ENCODE data around the gene ZNF497. TPM values are rescaled to one million over a fixed set of nuclear protein-coding genes. Genes with fewer than 3 reads are reported as not detected.
A peak's percentile ranks its signal among the peaks of the same experiment; 100 is the strongest.

The ZNF497 gene
- total and polyA plus RNA-seq, 2 of the 13 experiments (the other 11 are each of a cell fraction or from before 2014, with no cell fraction given) = 1.5 to 1.9 TPM

DNA sequence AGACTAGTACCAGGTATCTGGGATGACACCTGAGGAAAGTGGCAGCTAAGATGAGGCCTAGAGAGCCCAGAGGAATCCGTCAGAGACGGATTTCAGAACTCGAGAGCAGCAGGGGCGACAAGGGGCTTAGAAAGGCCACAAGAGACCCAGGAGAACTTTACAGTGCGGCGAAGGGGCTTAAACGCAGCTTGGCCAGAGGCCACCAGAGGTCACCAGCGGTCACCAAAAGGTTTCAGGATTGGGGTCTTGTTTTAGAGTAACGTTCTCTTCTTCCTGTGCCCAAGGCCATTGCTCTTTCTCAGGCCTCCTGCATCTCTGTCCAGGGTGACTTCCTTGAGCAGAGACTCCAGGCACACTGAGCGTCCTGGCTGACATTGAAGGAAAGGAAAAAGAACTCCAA, 33.6 kb downstream of the ZNF497 start (continued):
- TF ChIP-seq, protein P1, sequence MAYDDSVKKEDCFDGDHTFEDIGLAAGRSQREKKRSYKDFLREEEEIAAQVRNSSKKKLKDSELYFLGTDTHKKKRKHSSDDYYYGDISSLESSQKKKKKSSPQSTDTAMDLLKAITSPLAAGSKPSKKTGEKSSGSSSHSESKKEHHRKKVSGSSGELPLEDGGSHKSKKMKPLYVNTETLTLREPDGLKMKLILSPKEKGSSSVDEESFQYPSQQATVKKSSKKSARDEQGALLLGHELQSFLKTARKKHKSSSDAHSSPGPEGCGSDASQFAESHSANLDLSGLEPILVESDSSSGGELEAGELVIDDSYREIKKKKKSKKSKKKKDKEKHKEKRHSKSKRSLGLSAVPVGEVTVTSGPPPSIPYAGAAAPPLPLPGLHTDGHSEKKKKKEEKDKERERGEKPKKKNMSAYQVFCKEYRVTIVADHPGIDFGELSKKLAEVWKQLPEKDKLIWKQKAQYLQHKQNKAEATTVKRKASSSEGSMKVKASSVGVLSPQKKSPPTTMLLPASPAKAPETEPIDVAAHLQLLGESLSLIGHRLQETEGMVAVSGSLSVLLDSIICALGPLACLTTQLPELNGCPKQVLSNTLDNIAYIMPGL (CRISPR knock-in tag; IDR thresholded peaks at IDR 0.05; ENCODE audit: borderline replicate concordance in 1 of 2, low read depth in 1 of 2) = 0 out of 4 replicates have a peak, but pooled peaks have one; percentile 35 to 49

DNA sequence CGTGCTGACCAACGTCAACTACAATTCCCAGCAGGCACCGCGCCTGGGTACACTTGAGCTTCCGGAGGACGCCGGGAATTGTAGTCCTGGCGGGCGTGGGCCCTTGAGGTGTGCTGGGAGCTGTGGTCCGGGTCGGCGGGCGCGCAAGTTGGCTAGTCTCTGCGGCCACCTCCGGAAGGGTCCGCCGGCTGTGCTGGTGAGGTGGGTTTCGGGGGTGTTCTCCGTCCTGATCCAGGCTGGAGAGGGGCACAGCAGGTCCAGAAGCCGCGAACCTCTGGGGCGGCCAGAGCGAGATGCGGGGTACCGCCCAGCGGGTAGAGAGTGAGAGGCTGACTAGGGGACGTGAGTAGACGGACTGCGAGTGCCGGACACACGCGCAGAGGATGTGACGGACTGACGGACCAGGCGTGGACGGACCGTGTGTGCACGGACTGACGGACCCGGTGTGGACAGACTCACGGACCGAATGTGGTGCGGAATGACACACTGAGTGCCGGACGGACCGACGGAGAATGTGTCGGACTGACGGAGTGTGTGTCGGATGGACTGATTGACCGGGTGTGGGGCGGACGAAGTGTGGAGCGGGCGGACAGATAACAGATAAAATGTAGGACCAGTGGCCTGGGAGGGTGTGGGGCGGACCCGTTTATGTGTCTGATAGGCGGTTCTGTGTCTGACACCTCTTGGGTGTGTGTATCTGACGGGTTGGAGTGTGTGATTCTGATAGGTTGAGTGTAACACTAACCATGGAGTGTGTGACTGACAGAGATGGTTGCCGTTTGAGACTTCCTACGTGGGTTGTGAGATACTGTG, 35.4 kb downstream of the ZNF497 start, which contains the start of gene ZSCAN22:
ZSCAN22 (plus strand) TSS at position 81 of the 813 bp plus-strand sequence. CDS start 7,809 bp downstream, outside the sequence.
- peak; percentile 93 for DNase-seq (ENCODE audit: low spot score)
- intact Hi-C loops (cut with micrococcal nuclease; ENCODE audit: unreplicated experiment) = loop anchor here (2.0 to 5.0 kb wide), 5 partner anchors 46 to 190 kb away; partner anchors contain the start of genes ZBTB45, ZNF274, ZNF324 and ZNF584
- Histone ChIP-seq H3K4me2 (ENCODE audit: low read depth, low read length) (peak within 1 kb of the TSS; percentile 91), H3K27me3 (ENCODE audit: control insufficient read depth in 1 of 2, insufficient read depth in 2 of 2, low read length in 2 of 2) (no peaks in the 10 kb centered on the region; a peak in 1 of 5 replicates), H3K4me1 (ENCODE audit: insufficient read depth, low read length) (peaks cover 41% of the 10 kb centered on the region), H3K9ac (ENCODE audit: insufficient read depth, low read depth, low read length) (peak within 1 kb of the TSS; percentile 85), H3K79me2 (ENCODE audit: insufficient read depth, low read length) (peaks cover 22% of the 10 kb centered on the region), H3K27ac (ENCODE audit: extremely low read length, insufficient read depth, low read length) (peak within 1 kb of the TSS; percentile 78), H3K36me3 (replicated peaks in 1 of 2; ENCODE audit: control insufficient read depth in 1 of 2, insufficient read depth in 2 of 2, low read length in 2 of 2) (no peaks in the 10 kb centered on the region), H3K4me3 (replicated peaks in 1 of 3; ENCODE audit: insufficient read depth in 1 of 3, low read depth in 2 of 3, low read length in 3 of 3) (peak within 1 kb of the TSS; percentile 83 to 95 (median 89)), H2AFZ (ENCODE audit: low read length) (peak within 1 kb of the TSS; percentile 1), H4K20me1 (ENCODE audit: insufficient read depth, low read length) (no peaks in the 10 kb centered on the region), H3K9me3 (ENCODE audit: low read length) (no peaks in the 10 kb centered on the region)
- 2% methylated on average over 22 of the region's 62 CpGs for WGBS (ENCODE audit: low lambda C conversion rate)
- ChIA-PET POLR2A (interaction anchor here (0.7 to 2.1 kb wide), 22 partner anchors 12 to 324 kb away, joined by 3 to 22 read pairs (median 4); partner anchors contain the start of genes ERVK3-1, RPS5, TRIM28 and ZBTB45), CTCF (ENCODE audit: low intra/inter-chr PET ratio, low total read pairs) (no interaction called here)
- FAIRE-seq = peak; percentile 77
- ATAC-seq = peak; percentile 95
- in situ Hi-C loops (cut with HindIII; ENCODE audit: extremely low pct_ligation_motif_present, low pct_unique_long_range_greater_than_20kb) = no loop called here
- BruUV-seq (replicated peaks) = TSS peak; percentile 71
- no peak for TF ChIP-seq SIX4 (CRISPR knock-in tag; IDR thresholded peaks at IDR 0.05)
- TF ChIP-seq, protein P2, sequence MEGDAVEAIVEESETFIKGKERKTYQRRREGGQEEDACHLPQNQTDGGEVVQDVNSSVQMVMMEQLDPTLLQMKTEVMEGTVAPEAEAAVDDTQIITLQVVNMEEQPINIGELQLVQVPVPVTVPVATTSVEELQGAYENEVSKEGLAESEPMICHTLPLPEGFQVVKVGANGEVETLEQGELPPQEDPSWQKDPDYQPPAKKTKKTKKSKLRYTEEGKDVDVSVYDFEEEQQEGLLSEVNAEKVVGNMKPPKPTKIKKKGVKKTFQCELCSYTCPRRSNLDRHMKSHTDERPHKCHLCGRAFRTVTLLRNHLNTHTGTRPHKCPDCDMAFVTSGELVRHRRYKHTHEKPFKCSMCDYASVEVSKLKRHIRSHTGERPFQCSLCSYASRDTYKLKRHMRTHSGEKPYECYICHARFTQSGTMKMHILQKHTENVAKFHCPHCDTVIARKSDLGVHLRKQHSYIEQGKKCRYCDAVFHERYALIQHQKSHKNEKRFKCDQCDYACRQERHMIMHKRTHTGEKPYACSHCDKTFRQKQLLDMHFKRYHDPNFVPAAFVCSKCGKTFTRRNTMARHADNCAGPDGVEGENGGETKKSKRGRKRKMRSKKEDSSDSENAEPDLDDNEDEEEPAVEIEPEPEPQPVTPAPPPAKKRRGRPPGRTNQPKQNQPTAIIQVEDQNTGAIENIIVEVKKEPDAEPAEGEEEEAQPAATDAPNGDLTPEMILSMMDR (CRISPR knock-in tag; IDR thresholded peaks at IDR 0.05) = peak; percentile 9; the same call in 1 of the 2 replicates
- peak; percentile 95; the same call in 1 of the 2 replicates for TF ChIP-seq ZFP62 (CRISPR knock-in tag; IDR thresholded peaks at IDR 0.05)
- TF ChIP-seq CENPX (CRISPR knock-in tag; IDR thresholded peaks at IDR 0.05) = no peak
- no peak; the same call in 1 of the 2 replicates for TF ChIP-seq ZNF720 (CRISPR knock-in tag; IDR thresholded peaks at IDR 0.05)
- TF ChIP-seq ZNF44 (CRISPR knock-in tag; IDR thresholded peaks at IDR 0.05) = peak; percentile 91; the same call in 1 of the 2 replicates
- no peak for TF ChIP-seq CEBPB (IDR thresholded peaks at IDR 0.05; ENCODE audit: borderline replicate concordance, low read depth, low read length)
- no peak; the same call in 1 of the 2 replicates for TF ChIP-seq ZFP82 (CRISPR knock-in tag; IDR thresholded peaks at IDR 0.05; ENCODE audit: borderline replicate concordance)
- no peak for TF ChIP-seq JARID2 (CRISPR knock-in tag; IDR thresholded peaks at IDR 0.05; ENCODE audit: insufficient replicate concordance)
- TF ChIP-seq, protein P3, sequence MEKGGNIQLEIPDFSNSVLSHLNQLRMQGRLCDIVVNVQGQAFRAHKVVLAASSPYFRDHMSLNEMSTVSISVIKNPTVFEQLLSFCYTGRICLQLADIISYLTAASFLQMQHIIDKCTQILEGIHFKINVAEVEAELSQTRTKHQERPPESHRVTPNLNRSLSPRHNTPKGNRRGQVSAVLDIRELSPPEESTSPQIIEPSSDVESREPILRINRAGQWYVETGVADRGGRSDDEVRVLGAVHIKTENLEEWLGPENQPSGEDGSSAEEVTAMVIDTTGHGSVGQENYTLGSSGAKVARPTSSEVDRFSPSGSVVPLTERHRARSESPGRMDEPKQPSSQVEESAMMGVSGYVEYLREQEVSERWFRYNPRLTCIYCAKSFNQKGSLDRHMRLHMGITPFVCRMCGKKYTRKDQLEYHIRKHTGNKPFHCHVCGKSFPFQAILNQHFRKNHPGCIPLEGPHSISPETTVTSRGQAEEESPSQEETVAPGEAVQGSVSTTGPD (CRISPR knock-in tag; IDR thresholded peaks at IDR 0.05) = no peak
- peak; percentile 17; the same call in 1 of the 2 replicates for TF ChIP-seq ELF3 (CRISPR knock-in tag; IDR thresholded peaks at IDR 0.05)
- peak; percentile 37; the same call in 1 of the 2 replicates for TF ChIP-seq SAFB2 (CRISPR knock-in tag; IDR thresholded peaks at IDR 0.05; ENCODE audit: borderline replicate concordance, low read depth)
- no peak for TF ChIP-seq CEBPG (CRISPR knock-in tag; IDR thresholded peaks at IDR 0.05)
- TF ChIP-seq ZNF263 (CRISPR knock-in tag; IDR thresholded peaks at IDR 0.05) = peak; percentile 65; the same call in 1 of the 2 replicates
- TF ChIP-seq, protein P4, sequence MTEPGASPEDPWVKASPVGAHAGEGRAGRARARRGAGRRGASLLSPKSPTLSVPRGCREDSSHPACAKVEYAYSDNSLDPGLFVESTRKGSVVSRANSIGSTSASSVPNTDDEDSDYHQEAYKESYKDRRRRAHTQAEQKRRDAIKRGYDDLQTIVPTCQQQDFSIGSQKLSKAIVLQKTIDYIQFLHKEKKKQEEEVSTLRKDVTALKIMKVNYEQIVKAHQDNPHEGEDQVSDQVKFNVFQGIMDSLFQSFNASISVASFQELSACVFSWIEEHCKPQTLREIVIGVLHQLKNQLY (CRISPR knock-in tag; IDR thresholded peaks at IDR 0.05) = peak; percentile 17; the same call in 1 of the 2 replicates
